B cell (primary cell): Measurements from ENCODE around the gene RPL10. TPM values are rescaled to one million over a fixed set of nuclear protein-coding genes. Genes with fewer than 3 reads are reported as not detected.

ENCODE experiments used
- ATAC-seq: fragments of 200-7000 bp; cut with Tn5 transposase; one replicate; pipeline ENCODE4 v1.10.0; 2021; ENCODE audit warnings: low read depth, mild to moderate bottlenecking, moderate number of reproducible peaks, moderate library complexity
- CTCF ChIA-PET: fragments of 350-600 bp; sonication (Branson Sonifier 250); formaldehyde crosslinking; loops from one replicate; lab custom pipeline; 2021; ENCODE audit warnings: antibody characterized with exemption, inconsistent platforms; lab: Charles Lee
- POLR2A ChIA-PET: fragments of 350-600 bp; sonication (Branson Sonifier 250); formaldehyde crosslinking; loops from one replicate; lab custom pipeline; 2021; ENCODE audit warnings: antibody characterized with exemption; lab: Charles Lee
- DNase-seq: peaks from one replicate; pipeline ENCODE4 v3.0.0; 2013
- H2AFZ ChIP-seq: 2 replicates; pipeline ENCODE4 v1.6.1; 2012; ENCODE audit warnings: mild to moderate bottlenecking, low read depth, low read length; ENCODE audit not compliant: insufficient read depth, poor library complexity, severe bottlenecking
- H3K27ac ChIP-seq, 2 donors: 1 replicate in 1 of 2; 2 replicates in 1 of 2; pipeline ENCODE4 v1.5.1; 2012 to 2013; ENCODE audit warnings: low read length in 2 of 2, mild to moderate bottlenecking in 2 of 2, moderate library complexity in 1 of 2
- H3K27me3 ChIP-seq, 4 experiments: fragments of 200-600 bp in 1 of 4; sonication (generic) in 1 of 4; replicated peaks in 1 of 4; 1 replicate in 2 of 4; 2 replicates in 2 of 4; pipeline versions ENCODE4 v1.6.1 to v1.7.0; 2013 to 2016; ENCODE audit warnings: low read length in 3 of 4, mild to moderate bottlenecking in 2 of 4, mixed read lengths in 1 of 4, moderate library complexity in 1 of 4; ENCODE audit not compliant: insufficient read depth in 4 of 4, control insufficient read depth in 3 of 4; ENCODE audit errors: control extremely low read depth in 1 of 4
- H3K36me3 ChIP-seq, 2 experiments: replicated peaks in 1 of 2; 1 replicate in 1 of 2; 2 replicates in 1 of 2; pipeline versions ENCODE4 v1.6.1 to v1.7.1; 2013; ENCODE audit warnings: low read length in 1 of 2; ENCODE audit not compliant: insufficient read depth in 2 of 2, control insufficient read depth in 1 of 2; ENCODE audit errors: control extremely low read depth in 1 of 2, extremely low read depth in 1 of 2
- H3K4me1 ChIP-seq, 2 donors: fragments of 200-600 bp in 1 of 2; sonication (generic) in 1 of 2; 1 replicate in 1 of 2; 2 replicates in 1 of 2; pipeline versions ENCODE4 v1.5.1 to v1.6.1; 2013 to 2017; ENCODE audit warnings: low read length in 2 of 2; ENCODE audit not compliant: control insufficient read depth in 2 of 2, insufficient read depth in 2 of 2
- H3K4me2 ChIP-seq: replicated peaks from 2 replicates; pipeline ENCODE3; 2012; ENCODE audit warnings: mild to moderate bottlenecking, low read depth, low read length; ENCODE audit not compliant: poor library complexity, severe bottlenecking
- H3K4me3 ChIP-seq, 5 experiments: fragments of 200-600 bp in 1 of 5; sonication (generic) in 1 of 5; 1 replicate in 3 of 5; 2 replicates in 2 of 5; pipeline versions ENCODE4 v1.5.1 to v1.7.0; 2011 to 2016; ENCODE audit warnings: low read length in 4 of 5, mild to moderate bottlenecking in 4 of 5, low read depth in 2 of 5, control low read depth in 1 of 5, moderate library complexity in 1 of 5; ENCODE audit not compliant: insufficient read depth in 1 of 5; ENCODE audit errors: control extremely low read depth in 1 of 5, extremely low read depth in 1 of 5
- H3K79me2 ChIP-seq: fragments of 200-600 bp; sonication (generic); one replicate; pipeline ENCODE4 v1.6.0; 2016; ENCODE audit warnings: low read length; ENCODE audit not compliant: control insufficient read depth, insufficient read depth
- H3K9ac ChIP-seq: fragments of 200-600 bp; sonication (generic); 2 replicates; pipeline ENCODE4 v1.6.1; 2017; ENCODE audit warnings: mild to moderate bottlenecking, low read length, moderate library complexity
- H3K9me3 ChIP-seq, 3 donors: one replicate each; pipeline versions ENCODE4 v1.6.1 to v1.7.1; 2013; ENCODE audit warnings: low read length in 2 of 3; ENCODE audit not compliant: control insufficient read depth in 2 of 3, insufficient read depth in 1 of 3; ENCODE audit errors: control extremely low read depth in 1 of 3
- H4K20me1 ChIP-seq: 2 replicates; pipeline ENCODE4 v1.6.0; 2012; ENCODE audit warnings: mild to moderate bottlenecking, low read length; ENCODE audit not compliant: insufficient read depth, control insufficient read depth, poor library complexity, severe bottlenecking
- H3K27ac Mint-ChIP-seq: one replicate; pipeline ENCODE4 v1.8.0; 2021; ENCODE audit warnings: mixed read lengths
- H3K27me3 Mint-ChIP-seq: one replicate; pipeline ENCODE4 v1.8.0; 2021; ENCODE audit warnings: mixed read lengths
- H3K4me1 Mint-ChIP-seq: one replicate; pipeline ENCODE4 v1.8.0; 2021; ENCODE audit warnings: mixed read lengths
- H3K4me3 Mint-ChIP-seq: one replicate; pipeline ENCODE4 v1.8.0; 2021; ENCODE audit warnings: mixed read lengths
- H3K9me3 Mint-ChIP-seq: one replicate; pipeline ENCODE4 v1.8.0; 2022; ENCODE audit warnings: mixed read lengths; ENCODE audit not compliant: insufficient read depth
- EZH2 ChIP-seq: IDR thresholded peaks from 2 replicates; pipeline ENCODE4 v1.6.1; 2012; ENCODE audit warnings: borderline replicate concordance, low read depth, mild to moderate bottlenecking, moderate library complexity, low read length; ENCODE audit not compliant: insufficient read depth, poor library complexity, severe bottlenecking
- WGBS: methylation state at CpG from one replicate; pipeline ENCODE4 v1.1.5; 2013; ENCODE audit warnings: missing lambda C conversion rate; ENCODE audit not compliant: insufficient coverage; 5-methylcytosine and 5-hydroxymethylcytosine counted together
- intact Hi-C: fragments of 100-400 bp; cut with micrococcal nuclease; formaldehyde crosslinking; loops from one replicate; pipeline ENCODE4 v1.10.0; 2022
- polyA plus RNA-seq: library from polyadenylated mRNA; depleted of rRNA; stranded (reverse); fragments of >200 nt; gene quantifications from 2 replicates; pipeline ENCODE4 v1.2.3, GENCODE V29; 2012
- total RNA-seq, 2 donors: library from RNA; stranded (reverse); fragments of 120-200 nt in 1 of 2; gene quantifications; 1 replicate in 1 of 2; 2 replicates in 1 of 2; pipeline versions ENCODE4 v1.2.3 to v1.2.4, GENCODE V29; 2013 to 2022
- TF ChIP-seq, protein P1 (sequence below): fragments of 200-600 bp; IDR thresholded peaks from one replicate; pipeline ENCODE4 v1.8.0; 2022; ENCODE audit warnings: antibody characterized with exemption, mild to moderate bottlenecking

Gene RPL10
- total and polyA plus RNA-seq, 2 donors (not counting 1 experiment from before 2014, with no cell fraction given): 4,073 to 16,482 TPM

DNA sequence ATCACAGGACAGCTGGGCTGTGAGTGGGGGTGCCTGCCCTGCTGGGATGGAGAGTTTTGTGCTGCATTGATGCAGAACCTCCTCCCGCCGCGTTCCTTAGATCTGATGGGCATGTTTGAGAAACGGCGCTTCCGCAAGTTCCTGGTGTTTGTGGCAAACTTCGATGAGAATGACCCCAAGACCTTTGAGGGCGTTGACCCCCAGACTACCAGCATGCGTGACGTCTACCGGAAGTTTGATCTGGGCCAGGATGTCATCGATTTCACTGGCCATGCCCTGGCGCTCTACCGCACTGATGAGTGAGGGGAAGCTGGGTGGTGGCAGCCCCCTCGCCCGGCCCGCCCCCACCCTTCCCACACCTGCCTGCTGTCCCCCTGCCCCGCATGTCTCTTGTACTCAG lies 41.7 kb downstream of the RPL10 start:
- Histone ChIP-seq H3K4me1 (peaks cover 17 to 30% of the 10 kb centered on the region in 2 donors), H3K79me2 (peaks cover 34% of the 10 kb centered on the region), H3K9ac (no peak overlapping the region), H3K27me3 (no peaks in the 10 kb centered on the region), H3K9me3 (no peaks in the 10 kb centered on the region), H3K36me3 (peaks cover 0 to 11% of the 10 kb centered on the region in 2 experiments), H3K4me2 (no peak overlapping the region), H3K27ac (no peak overlapping the region), H3K4me3 (no peak overlapping the region), H4K20me1 (peaks cover 6% of the 10 kb centered on the region), H2AFZ (no peak overlapping the region)
- ChIA-PET POLR2A (interaction anchor here (1.7 kb wide), 1 partner anchor 17 kb away, joined by 5 read pairs; no protein-coding TSS in a partner anchor), CTCF (no interaction called here)
- Mint-ChIP-seq H3K27ac (no peak overlapping the region), H3K4me3 (no peak overlapping the region), H3K27me3 (no peaks in the 10 kb centered on the region), H3K4me1 (peaks cover 16% of the 10 kb centered on the region), H3K9me3 (no peaks in the 10 kb centered on the region)
- DNase-seq: no peak
- TF ChIP-seq, protein P1, sequence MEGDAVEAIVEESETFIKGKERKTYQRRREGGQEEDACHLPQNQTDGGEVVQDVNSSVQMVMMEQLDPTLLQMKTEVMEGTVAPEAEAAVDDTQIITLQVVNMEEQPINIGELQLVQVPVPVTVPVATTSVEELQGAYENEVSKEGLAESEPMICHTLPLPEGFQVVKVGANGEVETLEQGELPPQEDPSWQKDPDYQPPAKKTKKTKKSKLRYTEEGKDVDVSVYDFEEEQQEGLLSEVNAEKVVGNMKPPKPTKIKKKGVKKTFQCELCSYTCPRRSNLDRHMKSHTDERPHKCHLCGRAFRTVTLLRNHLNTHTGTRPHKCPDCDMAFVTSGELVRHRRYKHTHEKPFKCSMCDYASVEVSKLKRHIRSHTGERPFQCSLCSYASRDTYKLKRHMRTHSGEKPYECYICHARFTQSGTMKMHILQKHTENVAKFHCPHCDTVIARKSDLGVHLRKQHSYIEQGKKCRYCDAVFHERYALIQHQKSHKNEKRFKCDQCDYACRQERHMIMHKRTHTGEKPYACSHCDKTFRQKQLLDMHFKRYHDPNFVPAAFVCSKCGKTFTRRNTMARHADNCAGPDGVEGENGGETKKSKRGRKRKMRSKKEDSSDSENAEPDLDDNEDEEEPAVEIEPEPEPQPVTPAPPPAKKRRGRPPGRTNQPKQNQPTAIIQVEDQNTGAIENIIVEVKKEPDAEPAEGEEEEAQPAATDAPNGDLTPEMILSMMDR: no peak
- TF ChIP-seq EZH2: no peak
- no peak for ATAC-seq
- intact Hi-C loops: loop anchor here (5.0 kb wide), 1 partner anchor 37 kb away; the partner anchor contains the start of gene LAGE3
- 92% methylated on average over 6 of the region's 18 CpGs for WGBS

DNA sequence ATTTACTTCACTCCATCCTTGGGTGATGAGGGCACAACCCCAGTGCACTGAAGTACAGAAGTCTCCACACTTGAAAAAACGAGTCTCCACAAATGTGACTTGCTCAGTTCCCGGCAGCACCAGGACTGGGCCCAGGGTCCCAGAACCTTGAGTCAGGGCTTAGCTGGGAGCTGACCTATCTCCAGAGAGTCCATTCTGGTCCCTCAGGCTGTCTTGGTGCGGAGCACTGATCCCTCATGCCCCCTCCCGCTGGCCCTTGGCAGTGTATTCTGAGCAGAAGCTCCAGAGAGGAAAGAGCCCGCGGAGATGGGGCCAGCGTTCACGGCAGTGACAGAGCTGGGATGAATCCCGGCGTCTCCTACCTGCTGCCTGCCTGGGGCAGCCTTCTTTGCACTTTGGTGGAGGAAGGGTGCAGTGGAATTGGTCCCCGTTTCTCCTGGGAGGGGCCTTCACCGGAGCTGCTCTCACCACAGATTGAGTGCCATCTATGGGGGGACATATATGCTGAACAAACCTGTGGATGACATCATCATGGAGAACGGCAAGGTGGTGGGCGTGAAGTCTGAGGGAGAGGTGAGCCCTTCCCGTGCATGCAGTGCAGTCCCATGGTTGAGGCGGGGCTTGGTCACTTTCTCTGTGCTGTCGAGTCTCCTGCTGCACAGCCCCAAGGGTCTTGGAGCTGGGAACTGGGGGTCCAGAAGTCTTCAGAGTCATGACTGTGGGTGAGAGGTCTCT lies 42.6 kb downstream of the RPL10 start:
- no peak overlapping the region for H3K27ac ChIP-seq
- peaks cover 6% of the 10 kb centered on the region for H4K20me1 ChIP-seq
- H3K4me1 Mint-ChIP-seq: peaks cover 16% of the 10 kb centered on the region
- TF ChIP-seq EZH2: no peak
- TF ChIP-seq, protein P1: no peak
- no peak overlapping the region for H3K4me2 ChIP-seq
- H3K27me3 Mint-ChIP-seq: no peaks in the 10 kb centered on the region
- no peaks in the 10 kb centered on the region for H3K27me3 ChIP-seq
- H3K4me3 Mint-ChIP-seq: no peak overlapping the region
- no peak overlapping the region for H3K27ac Mint-ChIP-seq
- H3K4me1 ChIP-seq: peaks cover 20 to 37% of the 10 kb centered on the region in 2 donors
- WGBS: 93% methylated on average over 8 of the region's 17 CpGs
- no peaks in the 10 kb centered on the region for H3K9me3 Mint-ChIP-seq
- POLR2A ChIA-PET: interaction anchor here (0.6 kb wide), 1 partner anchor 68 kb away, joined by 3 read pairs; no protein-coding TSS in a partner anchor
- intact Hi-C loops: loop anchor here (5.0 kb wide), 1 partner anchor 37 kb away; the partner anchor contains the start of gene LAGE3
- ATAC-seq: no peak
- no peak for DNase-seq
- H3K4me3 ChIP-seq: no peak overlapping the region
- peaks cover 0 to 13% of the 10 kb centered on the region in 2 experiments for H3K36me3 ChIP-seq
- H3K9me3 ChIP-seq: no peaks in the 10 kb centered on the region
- no peak overlapping the region for H3K9ac ChIP-seq
- H3K79me2 ChIP-seq: peaks cover 37% of the 10 kb centered on the region
- no peak overlapping the region for H2AFZ ChIP-seq
- CTCF ChIA-PET: no interaction called here
